GM12878 (cell line): ENCODE data around the gene DDX55. TPM values are rescaled to one million over a fixed set of nuclear protein-coding genes. Genes with fewer than 3 reads are reported as not detected.

ENCODE experiments used
- ATAC-seq: fragments of 200-7000 bp; cut with Tn5 transposase; 3 replicates; pipeline ENCODE4 v1.9.1; 2020; ENCODE audit warnings: mild to moderate bottlenecking, moderate library complexity
- BruUV-seq: library from RNA; stranded (reverse); fragments of 400-500 nt; replicated peaks from 2 replicates; lab custom pipeline; 2021; lab: Mats Ljungman, UMichigan
- CTCF ChIA-PET: fragments of 300-600 bp; sonication (Branson Sonifier 250); formaldehyde crosslinking; extraction: SDS; loops from one replicate; lab custom pipeline; 2021; ENCODE audit warnings: inconsistent platforms; lab: Yijun Ruan, JAX
- POLR2A ChIA-PET: fragments of 350-600 bp; formaldehyde crosslinking; extraction: SDS; loops from one replicate; lab custom pipeline; 2021; ENCODE audit warnings: inconsistent platforms; lab: Charles Lee
- RAD21 ChIA-PET: fragments of 300-600 bp; sonication (Branson Sonifier 250); formaldehyde crosslinking; loops from one replicate; lab custom pipeline; 2023; ENCODE audit warnings: antibody characterized with exemption; ENCODE audit not compliant: unreplicated experiment; lab: Charles Lee
- SMC1A ChIA-PET: fragments of 300-600 bp; sonication (Branson Sonifier 250); formaldehyde crosslinking; loops from one replicate; lab custom pipeline; 2023; ENCODE audit not compliant: unreplicated experiment, uncharacterized antibody; lab: Charles Lee
- DNase-seq: peaks from one replicate; pipeline ENCODE4 v3.0.0-alpha.2; 2011; ENCODE audit warnings: low read depth, low spot score
- FAIRE-seq: peaks from 3 replicates; lab custom pipeline; 2011; peaks lifted over from hg19 to GRCh38; lab: Jason Lieb, UNC
- H2AFZ ChIP-seq: 2 replicates; pipeline ENCODE4 v1.6.0; 2011; ENCODE audit warnings: low read depth, low read length, control low read depth; ENCODE audit not compliant: control insufficient read depth
- H3K27ac ChIP-seq: 2 replicates; pipeline ENCODE4 v1.5.1; 2011; ENCODE audit warnings: control low read depth; ENCODE audit not compliant: control insufficient read depth, insufficient read depth
- H3K27me3 ChIP-seq, 2 experiments: replicated peaks in 1 of 2; 2 replicates each; pipeline versions ENCODE4 v1.6.0 to v1.6.1; 2011; ENCODE audit warnings: low read length in 1 of 2; ENCODE audit not compliant: control insufficient read depth in 2 of 2, insufficient read depth in 2 of 2
- H3K36me3 ChIP-seq, 2 experiments: 2 replicates each; pipeline ENCODE4 v1.5.1; 2011; ENCODE audit warnings: low read length in 1 of 2; ENCODE audit not compliant: control insufficient read depth in 2 of 2, insufficient read depth in 2 of 2
- H3K4me1 ChIP-seq: 2 replicates; pipeline ENCODE4 v1.6.1; 2011; ENCODE audit warnings: mild to moderate bottlenecking, low read length, moderate library complexity, mixed read lengths; ENCODE audit not compliant: control insufficient read depth, insufficient read depth
- H3K4me2 ChIP-seq: 2 replicates; pipeline ENCODE4 v1.6.0; 2011; ENCODE audit warnings: control low read depth; ENCODE audit not compliant: control insufficient read depth, insufficient read depth
- H3K4me3 ChIP-seq: fragments of 200-600 bp; sonication (generic); 2 replicates; pipeline ENCODE4 v1.5.1; 2016
- H3K79me2 ChIP-seq: 2 replicates; pipeline ENCODE4 v1.6.0; 2011; ENCODE audit warnings: low read length; ENCODE audit not compliant: control insufficient read depth, insufficient read depth
- H3K9ac ChIP-seq: 2 replicates; pipeline ENCODE4 v1.8.0; 2011; ENCODE audit warnings: low read length, control low read depth, mixed read lengths; ENCODE audit not compliant: control insufficient read depth, insufficient read depth
- H3K9me3 ChIP-seq: replicated peaks from 3 replicates; pipeline ENCODE4 v1.5.1; 2011; ENCODE audit warnings: mild to moderate bottlenecking, low read length; ENCODE audit not compliant: control insufficient read depth, insufficient read depth
- H4K20me1 ChIP-seq: 2 replicates; pipeline ENCODE4 v1.6.0; 2011; ENCODE audit not compliant: control insufficient read depth, insufficient read depth
- BCL11A ChIP-seq: IDR thresholded peaks from 2 replicates; pipeline ENCODE4 v1.6.1; 2011; ENCODE audit warnings: low read depth, low read length
- BMI1 ChIP-seq: fragments of 450-650 bp; IDR thresholded peaks from 2 replicates; pipeline ENCODE4 v1.6.1; 2016; ENCODE audit warnings: mild to moderate bottlenecking, moderate library complexity, borderline replicate concordance
- CBX3 ChIP-seq: fragments of 200-600 bp; sonication (generic); IDR thresholded peaks from 2 replicates; pipeline ENCODE4 v1.6.1; 2016; ENCODE audit warnings: low read depth, borderline replicate concordance
- FOS ChIP-seq: IDR thresholded peaks from 3 replicates; pipeline ENCODE4 v1.6.1; 2011; ENCODE audit warnings: borderline replicate concordance; ENCODE audit not compliant: insufficient read length; ENCODE audit errors: extremely low read depth
- JUNB ChIP-seq: IDR thresholded peaks from 2 replicates; pipeline ENCODE4 v1.6.1; 2016; ENCODE audit warnings: antibody characterized with exemption, mild to moderate bottlenecking
- KLF5 ChIP-seq: fragments of 450-650 bp; IDR thresholded peaks from 2 replicates; pipeline ENCODE4 v1.6.1; 2014; ENCODE audit warnings: mild to moderate bottlenecking; ENCODE audit not compliant: partially characterized antibody
- MEF2A ChIP-seq: IDR thresholded peaks from 2 replicates; pipeline ENCODE4 v1.6.1; 2011; ENCODE audit warnings: low read depth, mild to moderate bottlenecking, low read length, moderate library complexity; ENCODE audit not compliant: insufficient read depth
- MTA2 ChIP-seq: fragments of 450-650 bp; IDR thresholded peaks from 2 replicates; pipeline ENCODE4 v1.6.1; 2016; ENCODE audit warnings: low read depth, mild to moderate bottlenecking, moderate library complexity
- NFIC ChIP-seq: IDR thresholded peaks from 2 replicates; pipeline ENCODE4 v1.6.1; 2012; ENCODE audit warnings: low read depth, mild to moderate bottlenecking, inconsistent platforms, low read length, moderate library complexity
- NFYB ChIP-seq: IDR thresholded peaks from 2 replicates; pipeline ENCODE4 v1.6.1; 2011; ENCODE audit warnings: low read depth, mild to moderate bottlenecking, low read length, improper control_type of control experiment, moderate library complexity; ENCODE audit not compliant: insufficient read depth
- POLR2A ChIP-seq: IDR thresholded peaks from 2 replicates; pipeline ENCODE4 v1.6.1; 2011; ENCODE audit warnings: low read depth, mild to moderate bottlenecking, low read length
- POLR2AphosphoS2 ChIP-seq: IDR thresholded peaks from 2 replicates; pipeline ENCODE4 v1.6.1; 2011; ENCODE audit warnings: low read depth, mild to moderate bottlenecking, low read length, improper control_type of control experiment, moderate library complexity
- ZSCAN29 ChIP-seq: fragments of 450-650 bp; IDR thresholded peaks from 2 replicates; pipeline ENCODE4 v1.6.1; 2017; ENCODE audit warnings: mild to moderate bottlenecking, moderate library complexity
- WGBS: methylation state at CpG from one replicate; pipeline ENCODE4 v1.1.6; 2016; ENCODE audit warnings: low lambda C conversion rate; ENCODE audit not compliant: insufficient replicate concordance, insufficient coverage; ENCODE audit errors: missing lambda C conversion rate; 5-methylcytosine and 5-hydroxymethylcytosine counted together
- in situ Hi-C: fragments of 300-500 bp; cut with MboI; formaldehyde crosslinking; loops from 9 replicates; pipeline ENCODE4 v1.14.3; 2018; ENCODE audit warnings: mixed read lengths
- intact Hi-C: fragments of 100-400 bp; cut with micrococcal nuclease; formaldehyde crosslinking; loops from one replicate; pipeline ENCODE4 v1.14.2; 2022; ENCODE audit not compliant: unreplicated experiment
- polyA plus RNA-seq, 11 experiments: library from polyadenylated mRNA; depleted of rRNA in 4 of 11; unstranded in 6 of 11; stranded (reverse) in 5 of 11; fragments of >200 nt; fragmentation: Nextera tagmentation in 4 of 11; fragmentation: Illumina TruSeq in 1 of 11; extraction: Ambion mirVana in 4 of 11; extraction: Trizol in 1 of 11; gene quantifications; 1 replicate in 1 of 11; 2 replicates in 10 of 11; pipeline versions ENCODE4 v1.2.1 to v1.2.3, GENCODE V29; 2011 to 2016; ENCODE audit warnings: inconsistent platforms in 2 of 11, missing spikeins in 2 of 11, low read depth in 1 of 11
- total RNA-seq, 4 experiments: library from RNA; depleted of rRNA in 3 of 4; stranded (reverse); fragments of >200 nt in 3 of 4; fragmentation: Illumina TruSeq in 1 of 4; extraction: Trizol in 1 of 4; gene quantifications; 2 replicates each; pipeline versions ENCODE4 v1.2.1 to v1.2.3, GENCODE V29; 2013 to 2021
- TF ChIP-seq, protein P1 (sequence below): IDR thresholded peaks from 2 replicates; pipeline ENCODE4 v1.6.1; 2011; ENCODE audit warnings: borderline replicate concordance, low read depth, mild to moderate bottlenecking, moderate library complexity, mixed read lengths, low read length; ENCODE audit not compliant: insufficient read depth; ENCODE audit errors: extremely low read length
- TF ChIP-seq, protein P2 (sequence below): fragments of 450-650 bp; IDR thresholded peaks from 2 replicates; pipeline ENCODE4 v1.6.1; 2018; ENCODE audit warnings: mild to moderate bottlenecking, low read depth, moderate library complexity; ENCODE audit not compliant: partially characterized antibody
- TF ChIP-seq, protein P3 (sequence below): IDR thresholded peaks from 2 replicates; pipeline ENCODE4 v1.6.1; 2012; ENCODE audit warnings: low read depth, low read length, improper control_type of control experiment

Gene DDX55
- total and polyA plus RNA-seq, 10 of the 15 experiments (the other 5 are each of a cell fraction or from before 2014, with no cell fraction given), result 4.5 to 42.4 (median 33.4) TPM

DNA sequence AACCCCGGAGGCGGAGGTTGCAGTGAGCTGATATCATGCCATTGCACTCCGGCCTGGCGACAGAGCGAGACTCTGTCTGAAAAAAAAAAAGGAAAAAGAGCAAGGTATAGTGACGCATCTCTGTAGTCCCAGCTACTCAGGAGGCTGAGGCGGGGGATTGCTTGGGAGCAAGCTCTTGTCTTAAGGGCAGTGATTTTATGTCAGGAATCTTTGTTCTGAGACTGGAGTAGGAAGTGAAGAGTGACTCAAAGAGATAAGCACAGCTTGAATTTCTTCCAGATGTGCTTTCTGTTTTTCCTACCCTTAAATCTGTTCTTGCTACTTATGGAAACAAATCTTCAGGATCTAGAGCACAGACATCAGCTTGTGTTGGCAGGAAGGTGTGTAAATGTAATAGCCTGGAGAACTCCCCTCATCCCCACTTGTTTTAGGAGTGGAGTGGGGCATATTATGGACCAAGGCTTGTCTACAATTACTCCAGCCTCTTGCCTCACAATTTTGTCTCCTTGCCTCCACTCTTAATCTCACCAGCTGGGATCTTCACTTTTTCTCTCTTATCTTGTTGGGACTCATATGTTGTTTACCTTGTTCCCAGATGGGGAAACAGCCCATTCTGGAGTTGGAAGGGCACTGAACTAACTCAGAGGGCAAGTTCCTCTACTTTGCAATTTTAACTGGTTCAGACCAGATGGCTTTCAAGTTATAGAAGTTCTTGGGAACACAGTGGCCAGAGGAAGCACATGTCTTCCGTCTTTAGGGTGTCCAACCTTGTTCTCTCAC, 10.0 kb upstream of the DDX55 start:
- Histone ChIP-seq H4K20me1 (no peaks in the 10 kb centered on the region; the same call in 1 of the 2 replicates), H3K4me3 (no peak overlapping the region), H3K9me3 (no peaks in the 10 kb centered on the region), H3K4me2 (no peak overlapping the region), H3K9ac (no peak overlapping the region), H3K36me3 (peaks cover 8 to 27% of the 10 kb centered on the region in 2 experiments), H3K4me1 (peaks cover 3% of the 10 kb centered on the region; the same call in 1 of the 2 replicates), H3K27me3 (no peaks in the 10 kb centered on the region), H2AFZ (no peak overlapping the region), H3K79me2 (peaks cover 34% of the 10 kb centered on the region), H3K27ac (no peak overlapping the region)
- BruUV-seq, result no TSS peak
- RAD21 ChIA-PET, result no interaction called here
- no peak for FAIRE-seq
- in situ Hi-C loops, result no loop called here
- CTCF ChIA-PET, result interaction anchor here (1.2 to 1.6 kb wide), 3 partner anchors 10 to 29 kb away, joined by 3 to 8 read pairs (median 4); no protein-coding TSS in a partner anchor
- POLR2A ChIA-PET, result interaction anchor here (0.5 kb wide), 1 partner anchor 120 kb away, joined by 3 read pairs; the partner anchor contains the start of gene ATP6V0A2
- 84% methylated on average over 6 of the region's 8 CpGs for WGBS
- no peak for ATAC-seq
- SMC1A ChIA-PET, result interaction anchor here (0.6 to 1.5 kb wide), 3 partner anchors 251 to 786 kb away, joined by 3 to 5 read pairs (median 3); no protein-coding TSS in a partner anchor
- TF ChIP-seq, protein P1, sequence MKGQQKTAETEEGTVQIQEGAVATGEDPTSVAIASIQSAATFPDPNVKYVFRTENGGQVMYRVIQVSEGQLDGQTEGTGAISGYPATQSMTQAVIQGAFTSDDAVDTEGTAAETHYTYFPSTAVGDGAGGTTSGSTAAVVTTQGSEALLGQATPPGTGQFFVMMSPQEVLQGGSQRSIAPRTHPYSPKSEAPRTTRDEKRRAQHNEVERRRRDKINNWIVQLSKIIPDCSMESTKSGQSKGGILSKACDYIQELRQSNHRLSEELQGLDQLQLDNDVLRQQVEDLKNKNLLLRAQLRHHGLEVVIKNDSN, result no peak
- TF ChIP-seq ZSCAN29 (no peak), MEF2A (no peak), MTA2 (no peak), CBX3 (no peak), JUNB (no peak), NFYB (no peak), BCL11A (no peak), POLR2A (no peak), KLF5 (no peak), POLR2AphosphoS2 (no peak), NFIC (no peak), BMI1 (no peak), FOS (no peak)
- TF ChIP-seq, protein P2, sequence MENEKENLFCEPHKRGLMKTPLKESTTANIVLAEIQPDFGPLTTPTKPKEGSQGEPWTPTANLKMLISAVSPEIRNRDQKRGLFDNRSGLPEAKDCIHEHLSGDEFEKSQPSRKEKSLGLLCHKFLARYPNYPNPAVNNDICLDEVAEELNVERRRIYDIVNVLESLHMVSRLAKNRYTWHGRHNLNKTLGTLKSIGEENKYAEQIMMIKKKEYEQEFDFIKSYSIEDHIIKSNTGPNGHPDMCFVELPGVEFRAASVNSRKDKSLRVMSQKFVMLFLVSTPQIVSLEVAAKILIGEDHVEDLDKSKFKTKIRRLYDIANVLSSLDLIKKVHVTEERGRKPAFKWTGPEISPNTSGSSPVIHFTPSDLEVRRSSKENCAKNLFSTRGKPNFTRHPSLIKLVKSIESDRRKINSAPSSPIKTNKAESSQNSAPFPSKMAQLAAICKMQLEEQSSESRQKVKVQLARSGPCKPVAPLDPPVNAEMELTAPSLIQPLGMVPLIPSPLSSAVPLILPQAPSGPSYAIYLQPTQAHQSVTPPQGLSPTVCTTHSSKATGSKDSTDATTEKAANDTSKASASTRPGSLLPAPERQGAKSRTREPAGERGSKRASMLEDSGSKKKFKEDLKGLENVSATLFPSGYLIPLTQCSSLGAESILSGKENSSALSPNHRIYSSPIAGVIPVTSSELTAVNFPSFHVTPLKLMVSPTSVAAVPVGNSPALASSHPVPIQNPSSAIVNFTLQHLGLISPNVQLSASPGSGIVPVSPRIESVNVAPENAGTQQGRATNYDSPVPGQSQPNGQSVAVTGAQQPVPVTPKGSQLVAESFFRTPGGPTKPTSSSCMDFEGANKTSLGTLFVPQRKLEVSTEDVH, result no peak
- TF ChIP-seq, protein P3, sequence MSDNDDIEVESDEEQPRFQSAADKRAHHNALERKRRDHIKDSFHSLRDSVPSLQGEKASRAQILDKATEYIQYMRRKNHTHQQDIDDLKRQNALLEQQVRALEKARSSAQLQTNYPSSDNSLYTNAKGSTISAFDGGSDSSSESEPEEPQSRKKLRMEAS, result no peak
- intact Hi-C loops, result no loop called here
- DNase-seq, result no peak
